Stimulated activated CD8-positive, alpha-beta memory T cell treated with anti-CD3 and anti-CD28 coated beads, Interleukin-7, amount 100 ng/mL, for 48 hours (primary cell): Measurements from ENCODE around the gene GPAM.
"Not testable (repeated sequence)": the region's sequence is repeated elsewhere in the genome, so short reads cannot be mapped to it uniquely, and the experiment has no call there.

Experiments
- DNase-seq, 2 donors: peaks; one replicate each; pipeline ENCODE4 v3.0.0-alpha.2; 2020; ENCODE audit warnings: low read depth in 1 of 2; ENCODE audit errors: extremely low read depth in 1 of 2

Gene GPAM

DNA sequence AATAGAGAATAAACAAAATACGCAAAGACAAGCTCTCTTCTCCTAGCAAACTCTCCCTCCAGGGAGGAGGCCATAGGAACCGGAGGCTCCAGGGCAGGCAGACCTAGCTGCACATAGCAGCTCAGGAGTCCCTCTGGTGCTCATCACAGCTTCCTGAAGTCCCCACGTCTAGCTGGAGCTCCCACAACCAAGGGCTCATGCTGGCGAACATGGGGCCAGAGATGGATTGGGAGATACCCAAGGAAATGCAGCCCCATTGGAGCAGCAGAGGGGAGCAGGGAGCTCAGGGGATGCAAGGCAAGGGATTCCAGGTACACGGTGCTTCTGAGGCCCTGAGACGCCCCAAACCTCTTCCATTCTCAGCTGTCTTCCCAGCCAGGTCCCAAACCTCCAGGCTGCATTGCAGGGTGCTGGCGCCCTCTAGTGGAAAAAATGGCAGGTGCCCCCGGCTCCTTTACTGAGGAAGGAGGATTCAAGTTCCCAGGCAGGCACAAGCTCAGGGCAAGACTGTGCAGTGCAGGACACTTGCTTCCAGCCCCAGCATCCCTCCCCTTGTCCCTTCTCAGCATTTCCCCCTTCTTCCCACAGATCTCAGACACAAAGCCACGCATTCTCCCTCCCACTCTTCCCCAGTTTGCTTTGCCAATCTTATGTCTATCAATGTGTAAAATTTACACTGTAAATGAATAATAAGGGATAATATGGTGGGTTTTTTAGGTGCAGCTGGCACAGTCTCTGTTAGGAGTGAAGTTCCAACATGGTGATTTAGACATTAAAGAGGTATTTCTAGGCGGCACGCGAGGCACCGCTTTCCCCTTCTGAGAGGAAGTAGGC lies 46.2 kb downstream of the GPAM start:
- peak; percentile 4 to 36 for DNase-seq

DNA sequence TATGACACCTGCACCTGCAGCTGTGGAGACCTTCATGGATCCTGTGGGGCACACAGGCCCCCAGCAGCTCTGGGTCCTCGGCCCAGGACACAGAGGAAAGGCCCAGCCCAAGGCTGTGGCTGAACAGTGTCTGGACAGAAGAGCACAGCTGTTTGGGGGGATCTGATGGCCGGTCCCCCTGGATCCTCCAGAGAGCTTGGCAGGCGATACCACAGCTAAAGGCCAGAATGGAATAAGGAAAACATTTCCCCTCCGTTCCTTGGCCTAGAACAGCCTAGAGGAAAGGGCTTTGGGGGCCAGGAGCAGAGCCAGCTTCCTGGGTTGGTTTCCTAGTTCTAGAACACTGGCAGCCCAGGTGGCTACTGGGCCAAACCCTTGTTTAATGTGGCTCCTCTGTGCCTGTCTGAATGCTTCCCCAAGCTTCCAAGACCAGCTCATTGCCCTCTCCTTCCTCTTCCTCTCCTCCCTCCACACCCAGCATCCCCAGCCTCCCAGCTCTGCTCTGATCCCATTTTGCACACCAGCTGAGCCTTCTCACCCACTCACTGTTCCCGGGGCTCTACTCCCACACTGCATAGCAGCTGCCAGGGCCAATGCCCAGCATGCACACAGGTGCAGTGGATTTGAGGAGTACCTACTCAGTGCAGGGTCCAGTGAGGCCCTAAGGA lies 46.9 kb downstream of the GPAM start:
- no peak for DNase-seq

DNA sequence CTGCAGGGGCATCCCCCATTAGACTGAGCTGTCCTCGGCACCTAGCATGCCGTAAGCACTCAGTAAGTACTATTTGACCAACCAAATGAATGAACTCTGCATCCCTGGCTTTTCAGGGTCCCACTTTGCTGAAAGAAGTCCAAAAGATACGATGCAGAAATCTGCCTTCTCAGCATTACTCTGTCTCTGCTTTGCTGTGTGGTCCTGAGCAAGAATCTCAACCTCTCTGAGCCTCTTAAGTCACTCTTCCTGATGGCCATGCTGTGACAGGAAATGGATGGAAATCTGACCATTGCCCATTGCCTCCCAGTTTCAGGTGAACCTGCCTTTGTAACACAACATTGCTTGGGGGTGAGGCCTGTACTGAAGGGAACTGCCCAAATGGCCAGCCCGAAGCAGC lies 48.0 kb downstream of the GPAM start:
- no peak for DNase-seq

DNA sequence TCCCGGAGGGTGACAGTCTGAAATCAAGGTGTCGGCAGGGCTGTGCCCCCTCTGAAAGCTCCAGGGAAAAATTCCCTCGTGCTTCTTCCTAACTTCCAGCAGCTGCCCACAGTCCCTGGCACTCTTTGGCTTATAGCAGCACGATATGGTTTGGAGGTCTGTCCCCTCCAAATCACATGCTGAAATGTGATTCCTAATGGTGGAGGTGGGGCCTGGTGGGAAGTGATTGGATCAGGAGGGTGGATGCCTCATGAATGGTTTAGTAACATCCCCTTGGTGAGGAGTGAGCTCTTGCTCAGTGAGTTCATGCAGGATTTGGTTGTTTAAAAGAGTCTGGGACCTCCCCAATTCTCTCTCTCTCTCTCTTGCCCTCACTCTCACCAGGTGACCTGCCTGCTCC lies 51.1 kb downstream of the GPAM start:
- no peak for DNase-seq

DNA sequence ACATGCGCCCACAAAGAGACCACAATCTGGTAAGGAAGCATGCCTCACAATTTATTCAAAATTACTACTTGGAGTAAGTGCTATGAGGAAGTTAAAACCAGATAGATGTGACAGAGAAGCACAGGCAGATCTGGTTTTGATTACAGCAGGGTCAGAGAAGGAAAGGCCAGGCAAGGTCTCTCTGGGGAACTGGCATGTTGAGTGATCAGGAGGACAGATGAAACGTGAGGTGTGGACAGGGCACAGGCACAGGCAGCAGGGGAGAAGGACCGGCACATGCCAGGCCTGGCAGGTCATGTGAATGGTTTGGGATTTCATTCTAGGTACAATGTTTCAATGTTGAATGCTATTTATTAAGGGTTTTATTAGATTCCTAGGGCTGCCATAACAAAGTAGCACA lies 51.6 kb downstream of the GPAM start:
- no peak for DNase-seq

DNA sequence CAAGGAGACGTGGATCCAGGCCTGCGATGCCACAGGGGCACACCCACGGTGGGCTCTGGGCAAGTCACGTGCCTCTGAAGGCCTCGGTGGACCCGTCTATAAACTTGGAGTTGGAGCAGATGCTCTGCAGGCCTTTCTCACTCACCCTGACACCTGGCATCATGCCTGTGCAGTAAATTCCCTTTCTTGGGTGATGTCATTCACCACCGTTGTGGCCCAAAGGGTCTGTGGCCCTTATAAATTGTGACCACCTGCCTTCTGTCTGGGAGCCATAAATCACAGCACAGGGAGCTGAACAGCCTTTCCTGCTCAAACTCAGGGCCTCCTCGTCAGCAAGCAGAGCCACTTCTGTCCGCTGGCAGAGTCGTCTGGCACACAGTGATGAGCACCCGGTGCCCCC lies 52.2 kb downstream of the GPAM start:
- DNase-seq = no peak

DNA sequence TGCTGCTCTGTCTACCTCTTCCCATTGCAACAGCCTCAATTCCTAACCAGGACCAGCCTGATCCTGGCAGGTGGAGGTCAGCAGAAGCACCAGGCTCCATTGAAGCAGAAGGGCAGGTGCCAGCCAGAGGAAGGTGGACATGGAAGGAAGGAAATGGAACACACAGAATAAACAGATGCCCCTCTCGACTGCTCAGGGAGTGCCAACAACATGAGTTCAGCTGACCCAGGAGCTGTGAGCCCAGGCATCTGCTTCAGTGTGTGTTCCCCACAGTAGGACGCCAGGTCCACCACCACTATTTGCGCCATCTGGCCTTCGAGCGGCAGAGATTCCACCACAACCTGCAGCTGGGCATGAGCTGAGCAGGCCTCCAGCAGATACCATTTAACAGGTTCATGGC lies 56.7 kb downstream of the GPAM start:
- no peak for DNase-seq

DNA sequence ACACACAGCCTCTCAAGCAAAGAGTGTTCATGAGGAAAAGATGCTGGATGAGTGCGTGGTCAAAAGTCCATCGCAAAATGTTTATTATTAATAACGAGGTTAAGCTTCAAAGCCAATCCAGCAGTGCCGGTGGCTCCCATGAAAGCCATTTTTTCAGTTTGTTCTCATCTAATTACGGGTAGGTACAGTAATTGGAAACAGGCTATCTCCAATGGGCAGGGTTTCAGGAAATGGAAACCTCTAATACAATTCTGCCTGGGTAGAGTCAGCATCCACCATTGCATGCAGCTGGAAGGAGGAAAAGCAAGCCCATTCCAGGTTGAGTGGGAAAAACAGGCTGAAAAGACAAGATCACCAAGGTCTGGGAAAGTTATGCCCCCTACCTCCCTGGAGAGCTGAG lies 57.4 kb downstream of the GPAM start:
- DNase-seq = no peak

DNA sequence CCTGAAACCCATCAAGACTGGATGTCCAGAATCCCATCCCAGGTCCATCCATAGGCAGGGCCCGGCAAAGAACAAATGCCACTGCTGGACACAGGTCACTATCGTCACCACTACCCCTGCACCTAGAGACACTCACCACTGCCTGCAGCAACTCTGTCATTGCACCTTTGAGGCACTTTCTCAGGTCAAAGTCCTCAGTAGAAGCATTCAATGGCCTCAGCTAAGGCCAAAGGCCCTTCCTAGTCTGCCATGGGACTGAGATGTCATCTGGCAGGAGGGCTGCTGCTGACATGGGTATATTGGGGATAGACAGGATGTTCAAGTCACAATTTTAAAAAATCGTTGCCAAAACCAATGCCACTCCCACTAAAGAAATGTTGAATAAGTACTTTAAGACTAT lies 58.7 kb downstream of the GPAM start:
- DNase-seq = no peak

DNA sequence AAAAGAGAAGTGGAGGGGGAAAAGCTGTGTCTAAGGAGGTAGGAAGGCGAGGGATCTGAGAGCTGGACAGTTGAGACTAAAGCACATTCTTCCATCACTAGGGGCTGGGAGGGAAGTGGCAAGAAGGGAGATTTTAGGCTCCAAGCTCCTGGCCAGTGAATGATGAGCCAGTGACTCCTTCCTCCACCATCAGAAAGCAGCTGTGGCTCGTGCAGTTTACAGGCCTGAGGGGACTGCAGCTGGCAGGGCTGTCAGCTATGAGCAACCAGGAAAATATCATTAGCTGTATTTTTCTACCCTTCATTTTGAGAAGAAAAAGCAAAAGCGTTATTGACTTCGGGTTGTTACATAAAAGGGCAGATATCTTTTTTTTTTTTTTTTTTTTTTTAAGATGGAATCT lies 60.7 kb downstream of the GPAM start:
- DNase-seq = no peak

DNA sequence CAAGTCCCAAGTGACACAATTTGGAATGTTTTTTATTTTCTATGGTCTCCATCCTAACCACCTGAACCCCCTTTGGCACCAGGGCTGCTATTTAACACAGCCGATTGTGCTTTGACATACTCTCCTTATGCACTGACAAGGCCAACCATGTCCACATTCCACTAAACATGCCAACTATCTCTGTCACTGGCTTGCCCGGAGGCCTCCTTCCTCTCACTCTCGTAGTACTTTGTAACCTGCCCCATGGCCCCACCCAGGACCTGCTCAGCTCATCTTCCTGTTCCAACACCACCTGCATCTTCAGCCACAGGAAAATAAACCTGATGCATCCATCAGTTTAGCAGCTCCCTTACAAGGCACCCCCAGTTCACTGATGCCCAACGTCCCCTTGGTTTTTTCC lies 63.1 kb downstream of the GPAM start:
- DNase-seq = no peak

DNA sequence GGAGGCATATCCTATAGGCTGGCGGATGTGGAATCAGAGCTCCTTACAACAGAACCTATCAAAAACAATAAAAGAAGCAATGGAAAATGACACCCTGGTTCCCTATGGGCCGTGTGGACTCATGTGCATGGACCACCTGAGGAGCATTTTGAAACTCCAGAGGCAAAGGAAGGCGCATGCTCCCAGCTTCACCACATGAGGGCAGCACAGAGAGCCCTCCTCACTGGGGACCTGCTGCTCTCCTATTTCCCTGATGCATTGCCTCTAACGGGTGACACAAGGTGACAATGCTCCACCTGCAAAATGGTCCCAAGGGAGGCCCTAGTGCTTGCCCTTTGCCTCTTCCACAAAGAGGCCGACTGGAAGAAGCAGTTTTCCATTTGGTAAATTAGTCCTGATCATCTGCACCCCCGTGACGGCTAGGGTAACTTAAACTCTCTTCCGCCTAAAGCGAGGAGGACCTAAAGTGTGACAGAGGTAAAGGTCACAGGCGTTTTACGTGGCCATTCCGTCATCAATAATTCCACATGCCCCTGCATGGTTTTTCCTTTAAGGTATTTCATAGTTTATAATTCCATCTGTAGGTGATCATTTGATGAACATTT lies 67.7 kb downstream of the GPAM start:
- peak; percentile 4 to 16 for DNase-seq

DNA sequence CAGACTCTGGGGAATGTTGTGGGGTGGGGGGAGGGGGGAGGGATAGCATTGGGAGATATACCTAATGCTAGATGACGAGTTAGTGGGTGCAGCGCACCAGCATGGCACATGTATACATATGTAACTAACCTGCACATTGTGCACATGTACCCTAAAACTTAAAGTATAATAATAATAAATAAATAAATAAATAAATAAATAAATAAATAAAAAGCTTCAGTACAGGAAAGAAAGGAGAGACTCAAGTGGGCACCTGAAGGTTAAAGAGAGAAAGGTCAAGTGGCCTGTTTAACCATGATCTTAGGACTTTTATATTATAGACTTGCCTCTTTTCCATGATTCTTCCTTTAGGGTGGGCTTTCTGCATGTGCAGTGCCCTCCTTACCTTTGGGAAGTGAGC lies 73.8 kb downstream of the GPAM start:
- not testable (repeated sequence) for DNase-seq
